ENCODE data around the gene RNF34. TPM values are rescaled to one million over a fixed set of nuclear protein-coding genes. Genes with fewer than 3 reads are reported as not detected.

RNF34 gene
- total and polyA plus RNA-seq, 2 of the 8 experiments (the other 6 are each of a cell fraction or from before 2014, with no cell fraction given): 37.9 to 57.6 TPM

DNA sequence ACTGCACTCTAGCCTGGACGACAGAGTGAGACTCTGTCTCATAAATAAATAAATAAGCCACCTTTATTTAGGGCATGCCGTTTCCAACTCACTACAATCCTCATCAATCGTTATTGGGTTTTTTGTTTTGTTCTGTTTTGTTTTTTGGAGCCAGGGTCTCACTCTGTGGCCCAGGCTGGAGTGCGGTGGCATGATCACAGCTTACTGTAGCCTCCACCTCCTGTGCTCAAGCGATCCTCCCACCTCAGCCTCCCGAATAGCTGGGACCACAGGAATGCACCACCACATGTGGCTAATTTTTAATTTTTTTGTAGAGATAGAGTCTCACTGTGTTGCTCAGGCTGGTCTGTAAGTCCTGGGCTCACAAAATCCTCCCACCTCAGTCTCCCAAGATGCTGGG, 44.1 kb upstream of the RNF34 start (continued):
- TF ChIP-seq CBX5 (IDR thresholded peaks at IDR 0.05; ENCODE audit: low read depth, low read length) (no peak), RNF2 (IDR thresholded peaks at IDR 0.05; ENCODE audit: borderline replicate concordance, low read depth, low read length, missing control alignments, poor library complexity, severe bottlenecking) (no peak), TBP (IDR thresholded peaks at IDR 0.05; ENCODE audit: low read depth, low read length) (no peak), NANOG (IDR thresholded peaks at IDR 0.05; ENCODE audit: insufficient read depth, low read depth, low read length, poor library complexity, severe bottlenecking) (no peak), KDM5A (IDR thresholded peaks at IDR 0.05; ENCODE audit: low read length) (no peak), SUZ12 (IDR thresholded peaks at IDR 0.05; ENCODE audit: low read length) (no peak)
